Measurements from ENCODE around the gene LONRF3. TPM values are rescaled to one million over a fixed set of nuclear protein-coding genes. Genes with fewer than 3 reads are reported as not detected.
"Not testable (repeated sequence)": the region's sequence is repeated elsewhere in the genome, so short reads cannot be mapped to it uniquely, and the experiment has no call there.

The LONRF3 gene
- total RNA-seq, 4 donors from 2014 or later: 15.4 to 24.1 (median 17.7) TPM

DNA sequence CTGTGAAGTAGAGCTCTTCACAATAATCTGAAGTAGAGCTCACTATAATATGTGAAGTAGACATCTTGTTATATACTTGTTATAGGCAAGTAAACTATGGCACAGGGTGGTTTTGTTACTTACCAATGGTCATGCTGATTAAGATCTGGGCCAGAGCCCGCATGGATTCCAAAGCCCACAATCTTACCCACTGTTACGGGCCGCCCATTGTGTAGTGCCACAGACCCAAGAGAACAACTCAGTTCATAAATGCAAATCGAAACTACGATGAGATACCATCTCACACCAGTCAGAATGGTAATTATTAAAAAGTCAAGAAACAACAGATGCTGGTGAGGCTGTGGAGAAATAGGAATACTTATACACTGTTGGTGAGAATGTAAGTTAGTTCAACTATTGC lies 51.5 kb downstream of the LONRF3 start:
- H3K4me1 ChIP-seq: no peaks in the 10 kb centered on the region
- no peaks in the 10 kb centered on the region for H3K9me3 ChIP-seq
- no peak overlapping the region for H3K4me3 ChIP-seq
- 94 to 100% methylated on average over 2 to 3 of the region's 5 CpGs for WGBS, 2 donors (ENCODE audit: low coverage in 1 of 2)
- no peak for ATAC-seq
- TF ChIP-seq POLR2A (IDR thresholded peaks at IDR 0.05): no peak
- TF ChIP-seq POLR2AphosphoS5 (IDR thresholded peaks at IDR 0.05): no peak
- TF ChIP-seq, protein P1, sequence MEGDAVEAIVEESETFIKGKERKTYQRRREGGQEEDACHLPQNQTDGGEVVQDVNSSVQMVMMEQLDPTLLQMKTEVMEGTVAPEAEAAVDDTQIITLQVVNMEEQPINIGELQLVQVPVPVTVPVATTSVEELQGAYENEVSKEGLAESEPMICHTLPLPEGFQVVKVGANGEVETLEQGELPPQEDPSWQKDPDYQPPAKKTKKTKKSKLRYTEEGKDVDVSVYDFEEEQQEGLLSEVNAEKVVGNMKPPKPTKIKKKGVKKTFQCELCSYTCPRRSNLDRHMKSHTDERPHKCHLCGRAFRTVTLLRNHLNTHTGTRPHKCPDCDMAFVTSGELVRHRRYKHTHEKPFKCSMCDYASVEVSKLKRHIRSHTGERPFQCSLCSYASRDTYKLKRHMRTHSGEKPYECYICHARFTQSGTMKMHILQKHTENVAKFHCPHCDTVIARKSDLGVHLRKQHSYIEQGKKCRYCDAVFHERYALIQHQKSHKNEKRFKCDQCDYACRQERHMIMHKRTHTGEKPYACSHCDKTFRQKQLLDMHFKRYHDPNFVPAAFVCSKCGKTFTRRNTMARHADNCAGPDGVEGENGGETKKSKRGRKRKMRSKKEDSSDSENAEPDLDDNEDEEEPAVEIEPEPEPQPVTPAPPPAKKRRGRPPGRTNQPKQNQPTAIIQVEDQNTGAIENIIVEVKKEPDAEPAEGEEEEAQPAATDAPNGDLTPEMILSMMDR (IDR thresholded peaks at IDR 0.05): no peak
- TF ChIP-seq EP300 (IDR thresholded peaks at IDR 0.05): no peak
- no peaks in the 10 kb centered on the region for H3K27me3 ChIP-seq
- H3K27ac ChIP-seq: no peak overlapping the region
- H3K36me3 ChIP-seq: peaks cover 0 to 9% of the 10 kb centered on the region in 2 donors

DNA sequence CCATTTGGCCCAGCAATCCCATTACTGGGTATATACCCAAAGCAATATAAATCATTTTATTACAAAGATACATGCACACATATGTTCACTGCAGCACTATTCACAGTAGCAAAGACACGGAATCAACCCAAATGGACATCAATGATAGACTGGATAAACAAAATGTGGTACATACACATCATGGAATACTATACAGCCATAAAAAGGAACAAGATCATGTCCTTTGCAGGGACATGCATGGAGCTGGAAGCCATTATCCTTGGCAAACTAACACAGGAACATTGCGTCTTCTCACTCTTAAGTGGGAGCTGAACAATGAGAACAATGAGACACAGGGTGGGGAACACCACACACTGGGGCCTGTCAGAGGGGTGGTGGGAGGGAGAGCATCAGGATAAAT lies 51.9 kb downstream of the LONRF3 start:
- not testable (repeated sequence) for H3K27me3 ChIP-seq
- 92 to 100% methylated on average over 1 to 2 of the region's 2 CpGs for WGBS, 2 donors (ENCODE audit: low coverage in 1 of 2)

DNA sequence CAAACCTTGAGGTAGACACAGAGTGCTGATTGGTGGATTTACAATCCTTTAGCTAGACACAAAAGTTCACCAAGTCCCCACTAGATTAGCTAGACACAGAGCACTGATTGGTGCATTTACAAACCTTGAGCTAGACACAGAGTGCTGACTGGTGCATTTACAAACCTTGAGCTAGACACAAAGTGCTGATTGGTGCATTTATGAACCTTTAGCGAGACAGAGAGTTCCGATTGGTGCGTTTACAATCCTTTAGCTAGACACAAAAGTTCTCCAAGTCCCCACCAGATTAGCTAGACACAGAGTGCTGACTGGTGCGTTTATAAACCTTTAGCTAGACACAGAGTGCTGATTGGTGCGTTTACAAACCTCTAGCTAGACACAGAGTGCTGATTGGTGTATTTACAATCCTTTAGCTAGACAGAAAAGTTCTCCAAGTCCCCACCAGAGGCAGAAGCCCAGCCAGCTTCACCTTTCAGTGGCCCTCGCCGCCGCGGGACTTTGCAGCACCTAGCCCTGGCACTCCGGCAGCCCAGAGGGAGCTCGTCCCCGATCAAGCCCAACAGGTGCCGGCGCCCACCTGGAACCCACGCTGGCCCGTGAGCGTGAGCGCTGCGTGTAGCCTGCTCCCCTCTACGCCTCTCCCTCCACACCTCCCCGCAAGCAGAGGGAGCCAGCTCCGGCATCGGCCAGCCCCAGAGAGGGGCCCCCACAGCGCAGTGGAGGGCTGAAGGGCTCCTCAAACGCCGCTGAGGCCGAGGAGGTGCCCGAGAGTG lies 53.7 kb downstream of the LONRF3 start:
- H3K9me3 ChIP-seq, H3K36me3 ChIP-seq, H3K4me1 ChIP-seq, H3K27me3 ChIP-seq, H3K4me3 ChIP-seq, ATAC-seq, H3K27ac ChIP-seq: not testable (repeated sequence)
- WGBS, 2 donors (ENCODE audit: low coverage in 1 of 2): 35 to 92% methylated on average over 2 to 5 of the region's 28 CpGs

More for the DNA sequence above, 51.9 kb downstream of the LONRF3 start:
- H3K27ac ChIP-seq, H3K4me3 ChIP-seq, H3K36me3 ChIP-seq, H3K9me3 ChIP-seq, H3K4me1 ChIP-seq, ATAC-seq: not testable (repeated sequence)

DNA sequence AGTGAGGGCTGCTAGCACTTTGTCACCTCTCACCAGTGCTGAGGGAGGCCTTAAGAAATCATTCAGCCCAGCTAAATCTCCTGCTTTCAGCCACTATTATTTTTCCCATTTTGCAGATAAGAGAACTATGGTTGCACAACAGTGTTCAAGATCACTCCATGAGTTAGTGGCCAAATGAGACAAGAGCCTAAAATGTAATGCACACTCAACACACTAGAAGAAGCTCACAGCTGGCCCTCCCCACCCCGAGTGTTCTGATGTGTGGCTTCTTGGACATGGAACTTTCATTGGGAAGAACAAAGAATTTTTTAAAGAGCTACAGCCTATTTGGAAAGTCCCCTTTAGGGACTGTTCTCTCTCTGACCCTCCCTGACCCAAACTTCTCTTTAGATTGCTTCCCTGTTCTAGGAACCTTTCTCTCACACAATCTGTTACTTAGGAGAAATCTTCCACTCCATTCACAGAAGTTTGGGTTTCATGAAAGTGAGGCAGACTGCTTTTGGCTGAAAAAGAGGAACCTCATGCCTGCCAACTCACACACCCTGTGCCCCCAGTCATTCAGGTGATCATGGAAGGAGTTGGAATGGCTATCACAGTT lies 54.4 kb downstream of the LONRF3 start:
- WGBS, 2 donors (ENCODE audit: low coverage in 1 of 2): 75% methylated on average over 1 of the region's 1 CpG; no CpG with 5 or more reads in 1 of the 2 donors
- Histone ChIP-seq H3K4me1 (no peaks in the 10 kb centered on the region), H3K27me3 (no peaks in the 10 kb centered on the region), H3K27ac (no peak overlapping the region), H3K4me3 (no peak overlapping the region), H3K36me3 (no peaks in the 10 kb centered on the region), H3K9me3 (no peaks in the 10 kb centered on the region)
- ATAC-seq: no peak
- TF ChIP-seq EP300 (IDR thresholded peaks at IDR 0.05) (no peak), POLR2A (IDR thresholded peaks at IDR 0.05) (no peak), POLR2AphosphoS5 (IDR thresholded peaks at IDR 0.05) (no peak)
- TF ChIP-seq, protein P1 (IDR thresholded peaks at IDR 0.05): no peak

DNA sequence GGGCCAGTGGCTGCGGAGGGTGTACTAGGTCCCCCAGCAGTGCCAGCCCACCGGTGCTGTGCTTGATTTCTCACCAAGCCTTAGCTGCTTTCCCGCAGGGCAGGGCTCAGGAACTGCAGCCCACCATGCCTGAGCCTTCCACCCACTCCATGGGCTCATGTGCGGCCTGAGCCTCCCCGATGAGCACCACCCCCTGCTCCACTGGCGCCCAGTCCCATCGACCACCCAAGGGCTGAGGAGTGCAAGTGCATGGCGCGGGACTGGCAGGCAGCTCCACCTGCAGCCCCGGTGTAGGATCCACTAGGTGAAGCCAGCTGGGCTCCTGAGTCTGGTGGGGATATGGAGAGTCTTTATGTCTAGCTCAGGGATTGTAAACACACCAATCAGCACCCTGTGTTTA lies 55.2 kb downstream of the LONRF3 start:
- H3K4me3 ChIP-seq, ATAC-seq, H3K27me3 ChIP-seq, H3K36me3 ChIP-seq, H3K4me1 ChIP-seq, H3K9me3 ChIP-seq, H3K27ac ChIP-seq: not testable (repeated sequence)
- WGBS, 2 donors (ENCODE audit: low coverage in 1 of 2): no CpG with 5 or more reads among the region's 10 CpGs

DNA sequence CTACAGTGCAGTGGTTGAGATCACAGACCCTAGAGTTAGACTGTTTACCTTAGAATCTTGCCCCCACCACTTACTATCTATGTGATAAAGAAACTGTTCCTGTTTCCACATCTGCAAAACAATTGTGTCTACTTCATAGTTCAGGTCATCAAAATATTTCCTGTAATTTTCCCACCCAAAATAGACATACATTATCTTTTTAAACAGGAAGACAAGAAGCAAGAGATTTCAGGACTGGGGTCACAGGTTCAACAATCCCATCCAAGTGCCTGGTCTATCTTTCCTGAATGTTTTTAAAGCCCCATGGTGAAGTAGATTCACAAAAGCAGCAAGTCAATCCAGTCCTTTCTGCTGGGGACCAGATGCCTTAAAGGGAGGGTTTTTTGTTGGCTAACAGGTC lies 56.6 kb downstream of the LONRF3 start:
- TF ChIP-seq, protein P1 (IDR thresholded peaks at IDR 0.05): no peak
- TF ChIP-seq POLR2AphosphoS5 (IDR thresholded peaks at IDR 0.05): no peak
- no peak for TF ChIP-seq EP300 (IDR thresholded peaks at IDR 0.05)
- TF ChIP-seq POLR2A (IDR thresholded peaks at IDR 0.05): no peak
- no peaks in the 10 kb centered on the region for H3K36me3 ChIP-seq
- no peak overlapping the region for H3K27ac ChIP-seq
- H3K9me3 ChIP-seq: no peaks in the 10 kb centered on the region
- H3K4me3 ChIP-seq: no peak overlapping the region
- H3K4me1 ChIP-seq: no peaks in the 10 kb centered on the region
- no peaks in the 10 kb centered on the region for H3K27me3 ChIP-seq
- no peak for ATAC-seq
